ENCODE results near the gene FBXL13.
"Not testable (repeated sequence)": the region's sequence is repeated elsewhere in the genome, so short reads cannot be mapped to it uniquely, and the experiment has no call there.

DNA sequence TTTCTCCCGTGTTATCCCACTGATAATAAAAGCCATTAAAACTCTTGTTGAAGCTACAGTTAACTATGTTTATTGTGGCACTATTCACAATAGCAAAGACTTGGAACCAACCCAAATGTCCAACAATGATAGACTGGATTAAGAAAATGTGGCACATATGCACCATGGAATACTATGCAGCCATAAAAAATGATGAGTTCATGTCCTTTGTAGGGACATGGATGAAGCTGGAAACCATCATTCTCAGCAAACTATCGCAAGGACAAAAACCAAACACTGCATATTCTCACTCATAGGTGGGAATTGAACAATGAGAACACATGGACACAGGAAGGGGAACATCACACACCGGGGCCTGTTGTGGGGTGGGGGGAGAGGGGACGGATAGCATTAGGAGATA lies 97.0 kb downstream of the FBXL13 start:
- TF ChIP-seq, protein P1, sequence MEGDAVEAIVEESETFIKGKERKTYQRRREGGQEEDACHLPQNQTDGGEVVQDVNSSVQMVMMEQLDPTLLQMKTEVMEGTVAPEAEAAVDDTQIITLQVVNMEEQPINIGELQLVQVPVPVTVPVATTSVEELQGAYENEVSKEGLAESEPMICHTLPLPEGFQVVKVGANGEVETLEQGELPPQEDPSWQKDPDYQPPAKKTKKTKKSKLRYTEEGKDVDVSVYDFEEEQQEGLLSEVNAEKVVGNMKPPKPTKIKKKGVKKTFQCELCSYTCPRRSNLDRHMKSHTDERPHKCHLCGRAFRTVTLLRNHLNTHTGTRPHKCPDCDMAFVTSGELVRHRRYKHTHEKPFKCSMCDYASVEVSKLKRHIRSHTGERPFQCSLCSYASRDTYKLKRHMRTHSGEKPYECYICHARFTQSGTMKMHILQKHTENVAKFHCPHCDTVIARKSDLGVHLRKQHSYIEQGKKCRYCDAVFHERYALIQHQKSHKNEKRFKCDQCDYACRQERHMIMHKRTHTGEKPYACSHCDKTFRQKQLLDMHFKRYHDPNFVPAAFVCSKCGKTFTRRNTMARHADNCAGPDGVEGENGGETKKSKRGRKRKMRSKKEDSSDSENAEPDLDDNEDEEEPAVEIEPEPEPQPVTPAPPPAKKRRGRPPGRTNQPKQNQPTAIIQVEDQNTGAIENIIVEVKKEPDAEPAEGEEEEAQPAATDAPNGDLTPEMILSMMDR (conservative IDR thresholded peaks at IDR 0.05; ENCODE audit: low read length) = not testable (repeated sequence)
- not testable (repeated sequence) for TF ChIP-seq EZH2phosphoT487 (IDR thresholded peaks at IDR 0.05; ENCODE audit: borderline replicate concordance, low read depth, low read length)

All from OCI-LY7 (cell line).